ENCODE results near the gene RAB30. TPM values are rescaled to one million over a fixed set of nuclear protein-coding genes. Genes with fewer than 3 reads are reported as not detected.

Gene RAB30
- total and polyA plus RNA-seq, 9 of the 15 experiments (the other 6 are each of a cell fraction or from before 2014, with no cell fraction given) = 0.29 to 1.3 (median 1.0) TPM

- no peak for ATAC-seq
- in situ Hi-C loops (cut with MboI) = no loop called here
- no peaks in the 10 kb centered on the region for H3K4me1 ChIP-seq (replicated peaks in 1 of 2; ENCODE audit: control insufficient read depth in 2 of 2, insufficient read depth in 2 of 2, low read length in 2 of 2)
Observed at GRCh38 chr11:83042964-83043711, 28.6 kb downstream of the RAB30 start.

More at GRCh38 chr11:83042964-83043711, 28.6 kb downstream of the RAB30 start:
- Histone ChIP-seq H3K4me2 (ENCODE audit: insufficient read depth, low read length) (no peak overlapping the region), H3K9me3 (replicated peaks; ENCODE audit: control insufficient read depth, insufficient read depth, low read depth, low read length) (no peaks in the 10 kb centered on the region), H3K27me3 (ENCODE audit: control insufficient read depth in 2 of 2, insufficient read depth in 2 of 2, low read length in 2 of 2) (no peaks in the 10 kb centered on the region), H3K4me3 (no peak overlapping the region), H3K36me3 (ENCODE audit: control insufficient read depth, insufficient read depth, low read length) (no peaks in the 10 kb centered on the region), H3K9me1 (ENCODE audit: control insufficient read depth, insufficient read depth, low read length) (no peaks in the 10 kb centered on the region), H3K9ac (ENCODE audit: insufficient read depth in 1 of 2, low read depth in 2 of 2, low read length in 2 of 2) (no peak overlapping the region), H2AFZ (ENCODE audit: low read depth, low read length) (no peak overlapping the region), H4K20me1 (replicated peaks; ENCODE audit: control insufficient read depth, insufficient read depth, low read length) (no peaks in the 10 kb centered on the region), H3K27ac (ENCODE audit: extremely low read depth, low read depth, low read length) (no peak overlapping the region), H3K79me2 (ENCODE audit: control insufficient read depth, insufficient read depth, low read length) (no peaks in the 10 kb centered on the region)
- DNase-seq (ENCODE audit: extremely low read depth in 1 of 4, low spot score in 3 of 4) = no peak
- CTCF ChIA-PET (ENCODE audit: low intra/inter-chr PET ratio) = no interaction called here
- FAIRE-seq = peak; percentile 15
- POLR2A ChIA-PET = no interaction called here
- intact Hi-C loops (cut with micrococcal nuclease) = no loop called here
- BruUV-seq (replicated peaks) = no TSS peak
- TF ChIP-seq OTX1 (CRISPR knock-in tag; IDR thresholded peaks at IDR 0.05) (no peak), CREB3L1 (IDR thresholded peaks at IDR 0.05; ENCODE audit: borderline replicate concordance, low read depth) (peak; percentile 23; the same call in 1 of the 2 replicates)
- WGBS (ENCODE audit: insufficient coverage, low coverage, missing lambda C conversion rate) = 9% methylated on average over 3 of the region's 3 CpGs
